Duodenal mucosa (tissue), 2 donors: ENCODE results near the gene KSR2.

Source experiments
- H3K27ac ChIP-seq: one replicate; pipeline ENCODE4 v1.7.0; 2013; ENCODE audit warnings: low read depth, low read length
- H3K27me3 ChIP-seq, 2 donors: one replicate each; pipeline ENCODE4 v1.7.0; 2013; ENCODE audit warnings: low read length in 2 of 2, control low read depth in 1 of 2; ENCODE audit not compliant: insufficient read depth in 2 of 2, control insufficient read depth in 1 of 2
- H3K36me3 ChIP-seq, 2 donors: one replicate each; pipeline ENCODE4 v1.7.0; 2013; ENCODE audit warnings: low read length in 2 of 2, control low read depth in 1 of 2; ENCODE audit not compliant: insufficient read depth in 2 of 2, control insufficient read depth in 1 of 2
- H3K4me1 ChIP-seq, 2 donors: one replicate each; pipeline ENCODE4 v1.7.0; 2013; ENCODE audit warnings: low read length in 2 of 2, control low read depth in 1 of 2; ENCODE audit not compliant: insufficient read depth in 2 of 2, control insufficient read depth in 1 of 2
- H3K4me3 ChIP-seq, 2 donors: one replicate each; pipeline ENCODE4 v1.7.0; 2013; ENCODE audit warnings: low read length in 2 of 2, low read depth in 1 of 2
- H3K9ac ChIP-seq, 2 donors: one replicate each; pipeline ENCODE4 v1.7.0; 2013; ENCODE audit warnings: low read length in 2 of 2, low read depth in 1 of 2
- H3K9me3 ChIP-seq, 2 donors: one replicate each; pipeline ENCODE4 v1.7.0; 2013; ENCODE audit warnings: low read length in 2 of 2, control low read depth in 1 of 2; ENCODE audit not compliant: control insufficient read depth in 1 of 2

The KSR2 gene

GRCh38 chr12:117563007-117563406, 405.8 kb downstream of the KSR2 start:
- H3K4me3 ChIP-seq = no peak overlapping the region
- H3K4me1 ChIP-seq = no peaks in the 10 kb centered on the region
- no peaks in the 10 kb centered on the region for H3K36me3 ChIP-seq
- no peaks in the 10 kb centered on the region for H3K9me3 ChIP-seq
- H3K27ac ChIP-seq = no peak overlapping the region
- no peaks in the 10 kb centered on the region for H3K27me3 ChIP-seq
- H3K9ac ChIP-seq = no peak overlapping the region

GRCh38 chr12:117561990-117562389, 406.8 kb downstream of the KSR2 start:
- no peak overlapping the region for H3K27ac ChIP-seq
- H3K9me3 ChIP-seq = no peaks in the 10 kb centered on the region
- H3K36me3 ChIP-seq = no peaks in the 10 kb centered on the region
- H3K27me3 ChIP-seq = no peaks in the 10 kb centered on the region
- H3K4me1 ChIP-seq = no peaks in the 10 kb centered on the region
- no peak overlapping the region for H3K4me3 ChIP-seq
- H3K9ac ChIP-seq = no peak overlapping the region

- Histone ChIP-seq H3K36me3 (no peaks in the 10 kb centered on the region), H3K27ac (no peak overlapping the region), H3K27me3 (no peaks in the 10 kb centered on the region), H3K4me3 (no peak overlapping the region), H3K9me3 (no peaks in the 10 kb centered on the region), H3K9ac (no peak overlapping the region), H3K4me1 (no peaks in the 10 kb centered on the region)
Observed at GRCh38 chr12:117559978-117560377, 408.8 kb downstream of the KSR2 start.

GRCh38 chr12:117555889-117556288, 412.9 kb downstream of the KSR2 start:
- Histone ChIP-seq H3K4me3 (no peak overlapping the region), H3K36me3 (no peaks in the 10 kb centered on the region), H3K9ac (no peak overlapping the region), H3K27ac (no peak overlapping the region), H3K4me1 (no peaks in the 10 kb centered on the region), H3K9me3 (peaks cover 0 to 5% of the 10 kb centered on the region in 2 donors), H3K27me3 (no peaks in the 10 kb centered on the region)

- Histone ChIP-seq H3K4me3 (no peak overlapping the region), H3K4me1 (no peaks in the 10 kb centered on the region), H3K27me3 (no peaks in the 10 kb centered on the region), H3K27ac (no peak overlapping the region), H3K36me3 (no peaks in the 10 kb centered on the region), H3K9ac (no peak overlapping the region), H3K9me3 (peaks cover 0 to 5% of the 10 kb centered on the region in 2 donors)
Observed at GRCh38 chr12:117552971-117553370, 415.8 kb downstream of the KSR2 start.

GRCh38 chr12:117551665-117552064, 417.1 kb downstream of the KSR2 start:
- Histone ChIP-seq H3K36me3 (no peaks in the 10 kb centered on the region), H3K4me1 (no peaks in the 10 kb centered on the region), H3K27ac (no peak overlapping the region), H3K27me3 (no peaks in the 10 kb centered on the region), H3K9ac (no peak overlapping the region), H3K9me3 (peaks cover 0 to 5% of the 10 kb centered on the region in 2 donors), H3K4me3 (no peak overlapping the region)

GRCh38 chr12:117547209-117547608, 421.6 kb downstream of the KSR2 start:
- no peak overlapping the region for H3K27ac ChIP-seq
- H3K4me3 ChIP-seq = no peak overlapping the region
- H3K4me1 ChIP-seq = no peaks in the 10 kb centered on the region
- no peak overlapping the region for H3K9ac ChIP-seq
- H3K9me3 ChIP-seq = peaks cover 0 to under 1% of the 10 kb centered on the region in 2 donors
- no peaks in the 10 kb centered on the region for H3K36me3 ChIP-seq
- no peaks in the 10 kb centered on the region for H3K27me3 ChIP-seq

- no peak overlapping the region for H3K4me3 ChIP-seq
Observed at GRCh38 chr12:117545216-117545615, 423.6 kb downstream of the KSR2 start.

GRCh38 chr12:117540011-117540410, 428.8 kb downstream of the KSR2 start:
- H3K36me3 ChIP-seq = no peaks in the 10 kb centered on the region
- H3K4me1 ChIP-seq = no peaks in the 10 kb centered on the region
- H3K27ac ChIP-seq = no peak overlapping the region
- no peaks in the 10 kb centered on the region for H3K27me3 ChIP-seq
- H3K4me3 ChIP-seq = no peak overlapping the region
- no peak overlapping the region for H3K9ac ChIP-seq
- H3K9me3 ChIP-seq = no peaks in the 10 kb centered on the region

More at GRCh38 chr12:117545216-117545615, 423.6 kb downstream of the KSR2 start:
- H3K9ac ChIP-seq = no peak overlapping the region
- H3K36me3 ChIP-seq = no peaks in the 10 kb centered on the region
- H3K27ac ChIP-seq = no peak overlapping the region
- H3K4me1 ChIP-seq = no peaks in the 10 kb centered on the region
- no peaks in the 10 kb centered on the region for H3K27me3 ChIP-seq
- H3K9me3 ChIP-seq = no peaks in the 10 kb centered on the region

- H3K9ac ChIP-seq = no peak overlapping the region
- no peaks in the 10 kb centered on the region for H3K27me3 ChIP-seq
- no peaks in the 10 kb centered on the region for H3K4me1 ChIP-seq
- H3K27ac ChIP-seq = no peak overlapping the region
- no peaks in the 10 kb centered on the region for H3K9me3 ChIP-seq
- no peak overlapping the region for H3K4me3 ChIP-seq
- H3K36me3 ChIP-seq = no peaks in the 10 kb centered on the region
Observed at GRCh38 chr12:117538926-117539325, 429.9 kb downstream of the KSR2 start.
